HCT116 (cell line): ENCODE data around the gene CBFA2T2. TPM values are rescaled to one million over a fixed set of nuclear protein-coding genes. Genes with fewer than 3 reads are reported as not detected.
"Not testable (repeated sequence)": the region's sequence is repeated elsewhere in the genome, so short reads cannot be mapped to it uniquely, and the experiment has no call there.

Experiments used
- ATAC-seq: fragments of 200-7000 bp; cut with Tn5 transposase; 2 replicates; pipeline ENCODE4 v1.9.1; 2020; ENCODE audit warnings: mild to moderate bottlenecking, moderate library complexity
- BruUV-seq: library from RNA; stranded (reverse); fragments of 400-500 nt; replicated peaks from 2 replicates; lab custom pipeline; 2021; lab: Mats Ljungman, UMichigan
- CTCF ChIA-PET: fragments of 300-600 bp; sonication (Branson Sonifier 250); formaldehyde crosslinking; loops from one replicate; lab custom pipeline; 2021; ENCODE audit warnings: antibody characterized with exemption; lab: Charles Lee
- POLR2A ChIA-PET: fragments of 300-600, 350-600 bp; sonication (Branson Sonifier 250); formaldehyde crosslinking; loops from one replicate; lab custom pipeline; 2021; ENCODE audit warnings: antibody characterized with exemption; lab: Charles Lee
- RAD21 ChIA-PET, 2 experiments: fragments of 300-600 bp; sonication (Branson Sonifier 250); formaldehyde crosslinking; loops; one replicate each; lab custom pipeline; 2023; ENCODE audit warnings: low total read pairs in 2 of 2; ENCODE audit not compliant: uncharacterized antibody in 2 of 2, unreplicated experiment in 2 of 2, low non-redundant PET in 1 of 2; lab: Charles Lee
- DNase-seq: peaks from one replicate; pipeline ENCODE4 v3.0.0-alpha.2; 2010; ENCODE audit warnings: low read depth, low spot score
- H2AFZ ChIP-seq: fragments of 200-600 bp; shearing (Covaris generic), sonication (generic); 2 replicates; pipeline ENCODE4 v1.6.1; 2017; ENCODE audit warnings: low read depth, mixed run types, mixed read lengths, antibody characterized with exemption, low read length; ENCODE audit not compliant: poor library complexity, severe bottlenecking
- H3K27ac ChIP-seq: 2 replicates; pipeline ENCODE4 v1.5.1; 2012; ENCODE audit warnings: low read depth, low read length
- H3K27me3 ChIP-seq: fragments of 200-600 bp; sonication (generic); 2 replicates; pipeline ENCODE4 v1.6.1; 2016; ENCODE audit warnings: mixed run types, low read length, mixed read lengths; ENCODE audit not compliant: insufficient read depth
- H3K36me3 ChIP-seq, 2 experiments: fragments of 200-500 bp in 1 of 2; fragments of 200-600 bp in 1 of 2; sonication (Bioruptor generic) in 1 of 2; sonication (generic) in 1 of 2; 2 replicates each; pipeline versions ENCODE4 v1.5.1 to v1.6.1; 2014 to 2016; ENCODE audit warnings: low read length in 2 of 2, inconsistent platforms in 1 of 2, mixed read lengths in 1 of 2, mixed run types in 1 of 2; ENCODE audit not compliant: insufficient read depth in 2 of 2, control insufficient read depth in 1 of 2
- H3K4me1 ChIP-seq, 2 experiments: fragments of 200-600 bp in 1 of 2; sonication (generic) in 1 of 2; 2 replicates each; pipeline versions ENCODE4 v1.5.1 to v1.6.1; 2012 to 2017; ENCODE audit warnings: low read length in 2 of 2, inconsistent platforms in 1 of 2, mild to moderate bottlenecking in 1 of 2, mixed read lengths in 1 of 2, mixed run types in 1 of 2, moderate library complexity in 1 of 2; ENCODE audit not compliant: insufficient read depth in 2 of 2, control insufficient read depth in 1 of 2
- H3K4me2 ChIP-seq: fragments of 200-600 bp; sonication (generic); 2 replicates; pipeline ENCODE4 v1.6.1; 2017; ENCODE audit warnings: mixed run types, low read length, mixed read lengths
- H3K4me3 ChIP-seq, 2 experiments: fragments of 200-600 bp in 1 of 2; sonication (generic) in 1 of 2; replicated peaks in 1 of 2; 2 replicates each; pipeline ENCODE4 v1.5.1; 2011 to 2016; ENCODE audit warnings: low read length in 2 of 2, control low read depth in 1 of 2, low read depth in 1 of 2, mild to moderate bottlenecking in 1 of 2, mixed read lengths in 1 of 2, mixed run types in 1 of 2
- H3K79me2 ChIP-seq: fragments of 200-600 bp; sonication (generic); 2 replicates; pipeline ENCODE4 v1.6.1; 2017; ENCODE audit warnings: mild to moderate bottlenecking, mixed run types, low read length, moderate library complexity, mixed read lengths; ENCODE audit not compliant: insufficient read depth
- H3K9ac ChIP-seq: fragments of 200-600 bp; sonication (generic); 2 replicates; pipeline ENCODE4 v1.6.1; 2016; ENCODE audit warnings: low read length, mixed read lengths
- H3K9me2 ChIP-seq: fragments of 200-600 bp; sonication (generic), shearing (Covaris generic); 2 replicates; pipeline ENCODE4 v1.6.1; 2017; ENCODE audit warnings: mixed run types, mild to moderate bottlenecking, moderate library complexity; ENCODE audit not compliant: insufficient read depth
- H3K9me3 ChIP-seq, 2 experiments: fragments of 200-500 bp in 1 of 2; fragments of 200-600 bp in 1 of 2; sonication (Bioruptor generic) in 1 of 2; sonication (generic) in 1 of 2; 2 replicates each; pipeline ENCODE4 v1.6.1; 2014 to 2017; ENCODE audit warnings: low read length in 2 of 2, mixed read lengths in 2 of 2, inconsistent platforms in 1 of 2, low read depth in 1 of 2, mild to moderate bottlenecking in 1 of 2, mixed run types in 1 of 2, moderate library complexity in 1 of 2; ENCODE audit not compliant: control insufficient read depth in 1 of 2, insufficient read depth in 1 of 2
- H4K20me1 ChIP-seq: fragments of 200-600 bp; sonication (generic), shearing (Covaris generic); 2 replicates; pipeline ENCODE4 v1.6.1; 2017; ENCODE audit warnings: mixed run types, mild to moderate bottlenecking, moderate library complexity; ENCODE audit not compliant: insufficient read depth
- ATF3 ChIP-seq: IDR thresholded peaks from 2 replicates; pipeline ENCODE4 v1.6.1; 2012
- CBX3 ChIP-seq: IDR thresholded peaks from 2 replicates; pipeline ENCODE4 v1.6.1; 2012; ENCODE audit warnings: low read depth
- EGR1 ChIP-seq: IDR thresholded peaks from 2 replicates; pipeline ENCODE4 v1.6.1; 2012; ENCODE audit warnings: low read depth
- EZH2 ChIP-seq: fragments of 200-600 bp; sonication (generic); IDR thresholded peaks from 2 replicates; pipeline ENCODE4 v1.6.1; 2017; ENCODE audit warnings: antibody characterized with exemption, mixed run types
- EZH2phosphoT487 ChIP-seq: fragments of 200-600 bp; IDR thresholded peaks from 2 replicates; pipeline ENCODE4 v1.6.1; 2018; ENCODE audit warnings: antibody characterized with exemption, borderline replicate concordance
- FOSL1 ChIP-seq: IDR thresholded peaks from 2 replicates; pipeline ENCODE4 v1.6.1; 2012; ENCODE audit warnings: low read depth
- JUND ChIP-seq: IDR thresholded peaks from 2 replicates; pipeline ENCODE4 v1.6.1; 2012
- MAX ChIP-seq: IDR thresholded peaks from 2 replicates; pipeline ENCODE4 v1.6.1; 2012
- POLR2AphosphoS5 ChIP-seq: IDR thresholded peaks from 2 replicates; pipeline ENCODE4 v1.6.1; 2011; ENCODE audit warnings: mild to moderate bottlenecking, low read depth, low read length, moderate library complexity
- SP1 ChIP-seq: IDR thresholded peaks from 2 replicates; pipeline ENCODE4 v1.6.1; 2012; ENCODE audit warnings: low read depth
- SRF ChIP-seq: IDR thresholded peaks from 2 replicates; pipeline ENCODE4 v1.6.1; 2012; ENCODE audit warnings: low read depth
- TCF7L2 ChIP-seq: IDR thresholded peaks from 2 replicates; pipeline ENCODE4 v1.7.0; 2011; ENCODE audit warnings: borderline replicate concordance, inconsistent platforms; ENCODE audit not compliant: insufficient read depth, insufficient read length; ENCODE audit errors: extremely low read depth
- YY1 ChIP-seq: IDR thresholded peaks from 2 replicates; pipeline ENCODE4 v1.6.1; 2011; ENCODE audit warnings: low read length, low read depth, moderate library complexity, mild to moderate bottlenecking; ENCODE audit not compliant: insufficient replicate concordance; ENCODE audit errors: extremely low read depth
- ZFX ChIP-seq: fragments of 450-650 bp; IDR thresholded peaks from 2 replicates; pipeline ENCODE4 v1.6.1; 2017
- intact Hi-C: fragments of 100-400 bp; cut with micrococcal nuclease; formaldehyde crosslinking; loops from 2 replicates; pipeline ENCODE4 v1.10.0; 2022
- total RNA-seq: library from RNA; stranded (reverse); gene quantifications from one replicate; pipeline ENCODE4 v1.2.1, GENCODE V29; 2021; ENCODE audit not compliant: unreplicated experiment

CBFA2T2 gene
- total RNA-seq, 1 experiment from 2014 or later = 8.0 TPM

- RAD21 ChIA-PET = no interaction called here
- POLR2A ChIA-PET = no interaction called here
- no peaks in the 10 kb centered on the region for H3K79me2 ChIP-seq
- no TSS peak for BruUV-seq
- ATAC-seq (no peak), DNase-seq (no peak)
- H3K4me2 ChIP-seq = no peak overlapping the region
- intact Hi-C loops = no loop called here
- no peak overlapping the region for H3K27ac ChIP-seq
- H3K9me3 ChIP-seq = no peaks in the 10 kb centered on the region
- no peak overlapping the region for H2AFZ ChIP-seq
- no peak overlapping the region for H3K4me3 ChIP-seq
- no peaks in the 10 kb centered on the region for H3K36me3 ChIP-seq
- H3K27me3 ChIP-seq = no peaks in the 10 kb centered on the region
- no peaks in the 10 kb centered on the region for H3K4me1 ChIP-seq
- CTCF ChIA-PET = no interaction called here
- H3K9me2 ChIP-seq = no peaks in the 10 kb centered on the region
- H3K9ac ChIP-seq = no peak overlapping the region
- no peaks in the 10 kb centered on the region for H4K20me1 ChIP-seq
- TF ChIP-seq TCF7L2 (no peak), JUND (no peak), CBX3 (no peak)
Measured at GRCh38 chr20:33630507-33630906, 140.6 kb downstream of the CBFA2T2 start.

GRCh38 chr20:33631910-33632309 is 142.0 kb downstream of the CBFA2T2 start:
- CTCF ChIA-PET, H3K4me3 ChIP-seq, H3K9me3 ChIP-seq, H3K4me2 ChIP-seq, H3K9me2 ChIP-seq, H3K27ac ChIP-seq, H3K9ac ChIP-seq, H3K79me2 ChIP-seq, BruUV-seq, intact Hi-C loops, H3K27me3 ChIP-seq, ATAC-seq, H4K20me1 ChIP-seq, DNase-seq, H2AFZ ChIP-seq, RAD21 ChIA-PET, H3K4me1 ChIP-seq, H3K36me3 ChIP-seq, POLR2A ChIA-PET: not testable (repeated sequence)

- intact Hi-C loops = no loop called here
- Histone ChIP-seq H3K9me2 (no peaks in the 10 kb centered on the region), H3K27me3 (no peaks in the 10 kb centered on the region), H3K4me1 (no peaks in the 10 kb centered on the region), H3K9ac (no peak overlapping the region), H3K27ac (no peak overlapping the region), H3K79me2 (no peaks in the 10 kb centered on the region), H4K20me1 (no peaks in the 10 kb centered on the region), H3K36me3 (no peaks in the 10 kb centered on the region; a peak in 1 of 4 replicates), H3K9me3 (no peaks in the 10 kb centered on the region), H3K4me2 (no peak overlapping the region), H2AFZ (no peak overlapping the region), H3K4me3 (no peak overlapping the region)
- ATAC-seq (no peak), DNase-seq (no peak)
- ChIA-PET RAD21 (no interaction called here), POLR2A (no interaction called here), CTCF (interaction anchor here (0.7 kb wide), 1 partner anchor 1560 kb away, joined by 4 read pairs; no protein-coding TSS in a partner anchor)
- BruUV-seq = no TSS peak
- TF ChIP-seq EZH2 = no peak
- no peak for TF ChIP-seq MAX
- TF ChIP-seq EZH2phosphoT487 = no peak
- TF ChIP-seq ATF3 = no peak
- no peak for TF ChIP-seq SP1
- no peak for TF ChIP-seq JUND
- no peak for TF ChIP-seq EGR1
- no peak for TF ChIP-seq FOSL1
- no peak for TF ChIP-seq SRF
- TF ChIP-seq POLR2AphosphoS5 = no peak
- TF ChIP-seq YY1 = no peak
- no peak for TF ChIP-seq ZFX
Measured at GRCh38 chr20:33635341-33635740, 145.4 kb downstream of the CBFA2T2 start.
